HepG2 (cell line): ENCODE measurements around the gene ITGB6.

Source experiments
- ASH2L ChIP-seq: fragments of 300-600, 200-600 bp; sonication (generic); IDR thresholded peaks from 2 replicates; pipeline ENCODE4 v1.7.0; 2017; ENCODE audit warnings: low read depth, mild to moderate bottlenecking, moderate library complexity, mixed read lengths, low read length; ENCODE audit not compliant: insufficient read length
- CEBPB ChIP-seq: IDR thresholded peaks from 2 replicates; pipeline ENCODE4 v1.6.1; 2011; ENCODE audit warnings: low read depth, low read length, improper control_type of control experiment, borderline replicate concordance
- EHMT2 ChIP-seq: fragments of 200-600 bp; sonication (generic); IDR thresholded peaks from 2 replicates; pipeline ENCODE4 v1.7.0; 2017; ENCODE audit warnings: antibody characterized with exemption, low read depth, low read length, borderline replicate concordance
- NR2C2 ChIP-seq: sonication (generic); formaldehyde crosslinking; IDR thresholded peaks from 2 replicates; pipeline ENCODE4 v1.4.0; 2020; ENCODE audit warnings: missing genetic modification reagents, mild to moderate bottlenecking, moderate library complexity, borderline replicate concordance
- NR3C1 ChIP-seq: sonication (generic); formaldehyde crosslinking; IDR thresholded peaks from 2 replicates; pipeline ENCODE4 v1.4.0; 2020; ENCODE audit warnings: missing genetic modification reagents
- POLR2AphosphoS5 ChIP-seq: IDR thresholded peaks from 2 replicates; pipeline ENCODE4 v1.6.1; 2012; ENCODE audit warnings: low read depth, low read length
- SAP130 ChIP-seq: IDR thresholded peaks from 2 replicates; pipeline ENCODE4 v1.6.1; 2016; ENCODE audit warnings: low read depth
- ZNF484 ChIP-seq: sonication (generic); formaldehyde crosslinking; IDR thresholded peaks from 2 replicates; pipeline ENCODE4 v1.5.1; 2020; ENCODE audit warnings: mild to moderate bottlenecking, low read depth, missing genetic modification reagents, borderline replicate concordance
- ZNF547 ChIP-seq: sonication (generic); formaldehyde crosslinking; IDR thresholded peaks from 2 replicates; pipeline ENCODE4 v1.5.1; 2020; ENCODE audit warnings: mild to moderate bottlenecking, missing genetic modification reagents
- TF ChIP-seq, protein P1 (sequence below): sonication (generic); formaldehyde crosslinking; IDR thresholded peaks from 2 replicates; pipeline ENCODE4 v1.4.0; 2020; ENCODE audit warnings: missing genetic modification reagents

- TF ChIP-seq ASH2L (no peak), NR2C2 (CRISPR knock-in tag) (no peak), SAP130 (no peak), POLR2AphosphoS5 (no peak), ZNF547 (no peak), CEBPB (no peak), ZNF484 (CRISPR knock-in tag) (no peak), EHMT2 (no peak), NR3C1 (CRISPR knock-in tag) (no peak)
- TF ChIP-seq, protein P1, sequence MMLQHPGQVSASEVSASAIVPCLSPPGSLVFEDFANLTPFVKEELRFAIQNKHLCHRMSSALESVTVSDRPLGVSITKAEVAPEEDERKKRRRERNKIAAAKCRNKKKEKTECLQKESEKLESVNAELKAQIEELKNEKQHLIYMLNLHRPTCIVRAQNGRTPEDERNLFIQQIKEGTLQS (CRISPR knock-in tag): no peak
Observed at GRCh38 chr2:160105366-160105765, 94.7 kb downstream of the ITGB6 start.
